ENCODE data around the gene ASNS. TPM values are rescaled to one million over a fixed set of nuclear protein-coding genes. Genes with fewer than 3 reads are reported as not detected.

The ASNS gene
- total RNA-seq, 1 experiment from 2014 or later: 374 TPM

GRCh38 chr7:97865104-97865503 lies 7.1 kb downstream of the ASNS start:
- ChIA-PET POLR2A (no interaction called here), CTCF (no interaction called here)
- no TSS peak for BruUV-seq (replicated peaks)
- Histone ChIP-seq H3K4me1 (no peaks in the 10 kb centered on the region), H3K27me3 (replicated peaks; ENCODE audit: control insufficient read depth, insufficient read depth, low read length) (no peaks in the 10 kb centered on the region), H3K36me3 (ENCODE audit: control insufficient read depth, insufficient read depth, low read length) (no peaks in the 10 kb centered on the region), H3K9me3 (no peaks in the 10 kb centered on the region), H3K4me3 (ENCODE audit: low read depth, low read length) (no peak overlapping the region)
- intact Hi-C loops (cut with micrococcal nuclease; ENCODE audit: unreplicated experiment): no loop called here
- no peaks in the 10 kb centered on the region for H3K9me3 Mint-ChIP-seq (ENCODE audit: unreplicated experiment)
- TF ChIP-seq, protein P1, sequence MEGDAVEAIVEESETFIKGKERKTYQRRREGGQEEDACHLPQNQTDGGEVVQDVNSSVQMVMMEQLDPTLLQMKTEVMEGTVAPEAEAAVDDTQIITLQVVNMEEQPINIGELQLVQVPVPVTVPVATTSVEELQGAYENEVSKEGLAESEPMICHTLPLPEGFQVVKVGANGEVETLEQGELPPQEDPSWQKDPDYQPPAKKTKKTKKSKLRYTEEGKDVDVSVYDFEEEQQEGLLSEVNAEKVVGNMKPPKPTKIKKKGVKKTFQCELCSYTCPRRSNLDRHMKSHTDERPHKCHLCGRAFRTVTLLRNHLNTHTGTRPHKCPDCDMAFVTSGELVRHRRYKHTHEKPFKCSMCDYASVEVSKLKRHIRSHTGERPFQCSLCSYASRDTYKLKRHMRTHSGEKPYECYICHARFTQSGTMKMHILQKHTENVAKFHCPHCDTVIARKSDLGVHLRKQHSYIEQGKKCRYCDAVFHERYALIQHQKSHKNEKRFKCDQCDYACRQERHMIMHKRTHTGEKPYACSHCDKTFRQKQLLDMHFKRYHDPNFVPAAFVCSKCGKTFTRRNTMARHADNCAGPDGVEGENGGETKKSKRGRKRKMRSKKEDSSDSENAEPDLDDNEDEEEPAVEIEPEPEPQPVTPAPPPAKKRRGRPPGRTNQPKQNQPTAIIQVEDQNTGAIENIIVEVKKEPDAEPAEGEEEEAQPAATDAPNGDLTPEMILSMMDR (IDR thresholded peaks at IDR 0.05; ENCODE audit: insufficient read depth in 1 of 2, low read depth in 1 of 2, low read length in 1 of 2, severe bottlenecking in 1 of 2, unreplicated experiment in 1 of 2): no peak
- no peak overlapping the region for H3K27ac Mint-ChIP-seq (ENCODE audit: unreplicated experiment)
- H3K4me1 Mint-ChIP-seq (ENCODE audit: low read depth, unreplicated experiment): no peaks in the 10 kb centered on the region
- H3K27me3 Mint-ChIP-seq (ENCODE audit: insufficient read depth, unreplicated experiment): no peaks in the 10 kb centered on the region
- H3K36me3 Mint-ChIP-seq (ENCODE audit: insufficient read depth, unreplicated experiment): peaks cover 86% of the 10 kb centered on the region
- no peak overlapping the region for H3K4me3 Mint-ChIP-seq (ENCODE audit: unreplicated experiment)
- DNase-seq: no peak

- H3K36me3 ChIP-seq (ENCODE audit: control insufficient read depth, insufficient read depth, low read length): no peaks in the 10 kb centered on the region
Observed at GRCh38 chr7:97859606-97860204, 12.5 kb downstream of the ASNS start.

GRCh38 chr7:97858221-97858620 lies 14.0 kb downstream of the ASNS start:
- CTCF ChIA-PET: no interaction called here
- TF ChIP-seq, protein P1 (IDR thresholded peaks at IDR 0.05; ENCODE audit: insufficient read depth in 1 of 2, low read depth in 1 of 2, low read length in 1 of 2, severe bottlenecking in 1 of 2, unreplicated experiment in 1 of 2): no peak

More at GRCh38 chr7:97859606-97860204, 12.5 kb downstream of the ASNS start:
- Histone ChIP-seq H3K4me3 (ENCODE audit: low read depth, low read length) (no peak overlapping the region), H3K27me3 (replicated peaks; ENCODE audit: control insufficient read depth, insufficient read depth, low read length) (no peaks in the 10 kb centered on the region), H3K4me1 (no peaks in the 10 kb centered on the region), H3K9me3 (no peaks in the 10 kb centered on the region)
- no peak for DNase-seq
- Mint-ChIP-seq H3K9me3 (ENCODE audit: unreplicated experiment) (no peaks in the 10 kb centered on the region), H3K27ac (ENCODE audit: unreplicated experiment) (no peak overlapping the region), H3K4me3 (ENCODE audit: unreplicated experiment) (no peak overlapping the region), H3K4me1 (ENCODE audit: low read depth, unreplicated experiment) (no peaks in the 10 kb centered on the region), H3K27me3 (ENCODE audit: insufficient read depth, unreplicated experiment) (no peaks in the 10 kb centered on the region), H3K36me3 (ENCODE audit: insufficient read depth, unreplicated experiment) (peaks cover 89% of the 10 kb centered on the region)
- BruUV-seq (replicated peaks): no TSS peak
- intact Hi-C loops (cut with micrococcal nuclease; ENCODE audit: unreplicated experiment): no loop called here
- TF ChIP-seq, protein P1 (IDR thresholded peaks at IDR 0.05; ENCODE audit: insufficient read depth in 1 of 2, low read depth in 1 of 2, low read length in 1 of 2, severe bottlenecking in 1 of 2, unreplicated experiment in 1 of 2): no peak
- ChIA-PET CTCF (no interaction called here), POLR2A (no interaction called here)

More at GRCh38 chr7:97858221-97858620, 14.0 kb downstream of the ASNS start:
- no TSS peak for BruUV-seq (replicated peaks)
- DNase-seq: no peak
- no peaks in the 10 kb centered on the region for H3K4me1 Mint-ChIP-seq (ENCODE audit: low read depth, unreplicated experiment)
- Histone ChIP-seq H3K9me3 (no peaks in the 10 kb centered on the region), H3K36me3 (ENCODE audit: control insufficient read depth, insufficient read depth, low read length) (no peaks in the 10 kb centered on the region), H3K27me3 (replicated peaks; ENCODE audit: control insufficient read depth, insufficient read depth, low read length) (no peaks in the 10 kb centered on the region), H3K4me1 (no peaks in the 10 kb centered on the region), H3K4me3 (ENCODE audit: low read depth, low read length) (no peak overlapping the region)
- POLR2A ChIA-PET: no interaction called here
- intact Hi-C loops (cut with micrococcal nuclease; ENCODE audit: unreplicated experiment): no loop called here
- H3K27me3 Mint-ChIP-seq (ENCODE audit: insufficient read depth, unreplicated experiment): no peaks in the 10 kb centered on the region
- peaks cover 95% of the 10 kb centered on the region for H3K36me3 Mint-ChIP-seq (ENCODE audit: insufficient read depth, unreplicated experiment)
- no peak overlapping the region for H3K27ac Mint-ChIP-seq (ENCODE audit: unreplicated experiment)
- H3K4me3 Mint-ChIP-seq (ENCODE audit: unreplicated experiment): no peak overlapping the region
- no peaks in the 10 kb centered on the region for H3K9me3 Mint-ChIP-seq (ENCODE audit: unreplicated experiment)

All from Caco-2 (cell line).